ENCODE measurements around the gene E2F3.

The E2F3 gene

GRCh38 chr6:20402342-20403069 lies 827 bp downstream of the E2F3 start:
- DNase-seq (ENCODE audit: low spot score) = peak; percentile 26

- DNase-seq (ENCODE audit: low spot score) = peak; percentile 75
Measured at GRCh38 chr6:20403070-20403765, 1.5 kb downstream of the E2F3 start.

DNA sequence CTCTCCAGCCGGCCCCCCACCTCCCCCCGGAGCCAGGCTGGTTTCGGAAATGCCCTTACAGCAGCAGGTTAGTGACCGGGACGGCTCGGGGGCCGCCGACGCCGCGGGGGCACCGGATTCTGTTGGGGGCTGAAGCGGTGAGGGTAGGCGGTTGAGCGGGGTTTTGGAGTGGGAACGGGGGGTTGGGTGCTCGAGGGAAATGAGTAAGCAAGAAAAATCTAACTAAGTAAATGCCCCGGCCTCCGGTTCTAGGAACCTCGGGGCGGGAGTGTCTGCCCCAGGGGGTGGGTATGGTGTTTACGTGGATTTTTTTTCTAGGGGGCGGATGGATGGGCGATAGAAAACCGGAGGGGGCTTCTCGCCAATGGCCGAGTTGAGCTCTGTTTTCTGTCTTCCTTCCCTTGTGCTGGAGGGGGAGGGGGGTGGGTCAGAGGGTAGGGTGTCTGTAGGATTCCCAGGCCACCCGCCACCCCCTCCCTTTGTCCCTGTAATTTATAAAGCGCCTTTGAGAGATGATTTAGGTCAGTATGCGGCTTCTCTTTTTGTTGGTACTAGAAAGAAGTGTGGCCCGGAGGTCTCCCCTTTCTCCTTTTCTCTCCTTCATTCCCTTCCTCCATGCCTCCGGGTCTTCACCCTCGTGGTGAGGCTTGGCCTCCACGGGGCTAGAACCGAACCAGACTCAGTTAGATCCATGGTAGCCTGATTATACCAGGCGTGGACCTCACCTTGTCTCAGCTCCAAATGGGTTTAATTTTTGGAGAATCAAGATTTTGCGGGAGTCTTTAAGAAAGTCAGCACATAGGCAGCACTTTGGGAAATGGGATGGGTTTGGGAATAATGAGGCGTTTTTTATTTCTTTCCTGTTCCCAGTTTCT lies 2.3 kb downstream of the E2F3 start:
- peak; percentile 12 for DNase-seq (ENCODE audit: low spot score)

- peak; percentile 5 for DNase-seq (ENCODE audit: low spot score)
Measured at GRCh38 chr6:20404641-20405032, 3.0 kb downstream of the E2F3 start.

GRCh38 chr6:20408851-20409250 lies 7.2 kb downstream of the E2F3 start:
- no peak for DNase-seq (ENCODE audit: low spot score)

GRCh38 chr6:20409427-20409971 lies 7.8 kb downstream of the E2F3 start:
- no peak for DNase-seq (ENCODE audit: low spot score)

- no peak for DNase-seq (ENCODE audit: low spot score)
Measured at GRCh38 chr6:20411544-20411943, 9.9 kb downstream of the E2F3 start.

GRCh38 chr6:20411953-20412681 lies 10.4 kb downstream of the E2F3 start:
- DNase-seq (ENCODE audit: low spot score) = no peak

GRCh38 chr6:20412682-20413073 lies 11.0 kb downstream of the E2F3 start:
- DNase-seq (ENCODE audit: low spot score) = no peak

DNA sequence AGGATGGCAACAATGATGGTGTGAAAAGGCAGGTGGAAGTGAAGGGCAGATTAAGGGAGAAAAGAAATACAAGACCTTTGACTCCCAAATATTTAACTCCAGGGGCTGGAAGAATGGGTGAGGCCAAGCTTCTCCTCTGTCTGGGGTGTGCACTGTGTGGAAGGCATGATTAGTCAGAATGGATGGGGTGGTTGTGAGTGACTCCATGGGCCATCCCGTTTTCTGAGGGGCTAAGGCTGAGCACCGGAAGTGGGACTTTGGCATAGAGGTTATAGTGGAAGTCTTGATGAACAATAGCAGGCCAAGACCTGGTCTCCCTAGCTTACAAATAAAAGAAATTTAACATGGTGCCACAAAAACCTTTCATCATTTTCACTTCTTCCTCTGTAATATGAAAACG lies 12.1 kb downstream of the E2F3 start:
- no peak for DNase-seq (ENCODE audit: low spot score)

- no peak for DNase-seq (ENCODE audit: low spot score)
Measured at GRCh38 chr6:20414711-20415110, 13.0 kb downstream of the E2F3 start.

DNA sequence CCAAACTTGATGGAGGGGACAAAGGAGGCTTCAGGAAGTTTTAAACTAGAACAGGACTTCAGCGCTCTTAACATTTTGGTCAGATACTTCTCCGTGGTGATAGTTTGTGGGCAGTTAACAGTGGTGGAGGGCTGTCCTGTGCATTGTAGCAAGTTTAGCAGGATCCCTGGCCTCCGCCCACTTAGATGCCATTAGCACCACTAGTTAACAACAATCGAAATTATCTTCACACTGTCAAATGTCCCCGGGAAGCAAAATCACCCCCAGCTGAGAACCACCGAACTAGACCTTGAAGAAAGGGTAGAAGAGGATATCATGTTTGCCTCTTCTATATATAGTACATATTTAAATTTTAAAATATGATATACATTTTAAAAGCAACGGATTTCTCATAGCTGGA lies 13.6 kb downstream of the E2F3 start:
- no peak for DNase-seq (ENCODE audit: low spot score)

DNA sequence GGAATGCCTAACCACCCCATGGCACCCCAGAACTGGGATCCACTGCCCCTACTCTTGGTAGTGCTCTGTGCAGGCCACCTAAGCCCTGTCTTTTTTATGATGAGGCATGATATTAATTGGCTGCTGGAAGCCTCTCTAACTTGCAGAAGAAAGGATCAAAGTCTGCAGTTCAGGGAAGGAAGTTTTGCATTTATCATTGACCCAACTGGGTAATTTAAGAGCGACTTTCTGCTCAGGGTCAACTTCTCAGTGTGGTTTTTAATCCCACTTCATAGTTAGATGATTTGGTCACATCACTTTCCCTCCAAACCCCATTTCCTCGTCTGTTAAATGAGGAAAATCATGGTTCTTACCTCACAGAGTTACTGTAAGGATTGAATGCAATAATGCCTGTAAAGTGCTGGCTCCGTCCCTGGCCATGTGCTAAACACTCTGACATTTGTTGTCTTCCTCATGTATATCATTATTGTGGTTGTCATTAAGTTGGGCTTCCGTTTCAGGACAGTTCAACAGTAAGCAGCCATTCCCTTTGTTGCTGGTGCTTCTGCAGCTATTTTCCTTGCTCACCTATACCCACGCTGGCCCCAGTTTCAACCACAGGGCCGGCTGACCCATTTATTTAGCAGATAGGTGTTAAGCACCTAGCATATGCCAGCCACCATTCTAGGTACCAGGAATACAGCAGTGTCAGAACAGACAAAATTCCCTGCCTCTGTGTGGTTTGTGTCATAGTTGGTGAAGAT lies 14.2 kb downstream of the E2F3 start:
- no peak for DNase-seq (ENCODE audit: low spot score)

- DNase-seq (ENCODE audit: low spot score) = no peak
Measured at GRCh38 chr6:20416567-20417345, 15.1 kb downstream of the E2F3 start.

DNA sequence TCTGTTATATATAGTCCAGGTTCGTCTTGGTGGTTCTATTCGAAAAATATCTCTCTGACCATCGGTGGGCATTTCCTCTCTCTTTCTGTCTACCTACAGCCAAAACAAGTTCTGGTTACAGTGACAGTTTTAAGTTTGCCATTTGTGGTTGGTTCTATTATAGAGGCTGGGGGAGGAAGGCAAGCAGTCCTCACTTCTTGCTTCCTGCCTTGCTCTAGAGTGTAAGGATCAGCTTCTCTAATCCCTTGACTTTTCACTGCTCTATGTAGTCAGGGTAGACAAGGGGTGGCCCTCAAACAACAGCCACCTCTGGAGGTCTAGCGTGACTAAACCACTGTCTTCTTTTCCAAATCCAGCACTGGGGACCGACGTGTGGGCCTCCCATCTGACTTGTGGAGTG lies 16.1 kb downstream of the E2F3 start:
- DNase-seq (ENCODE audit: low spot score) = no peak

DNA sequence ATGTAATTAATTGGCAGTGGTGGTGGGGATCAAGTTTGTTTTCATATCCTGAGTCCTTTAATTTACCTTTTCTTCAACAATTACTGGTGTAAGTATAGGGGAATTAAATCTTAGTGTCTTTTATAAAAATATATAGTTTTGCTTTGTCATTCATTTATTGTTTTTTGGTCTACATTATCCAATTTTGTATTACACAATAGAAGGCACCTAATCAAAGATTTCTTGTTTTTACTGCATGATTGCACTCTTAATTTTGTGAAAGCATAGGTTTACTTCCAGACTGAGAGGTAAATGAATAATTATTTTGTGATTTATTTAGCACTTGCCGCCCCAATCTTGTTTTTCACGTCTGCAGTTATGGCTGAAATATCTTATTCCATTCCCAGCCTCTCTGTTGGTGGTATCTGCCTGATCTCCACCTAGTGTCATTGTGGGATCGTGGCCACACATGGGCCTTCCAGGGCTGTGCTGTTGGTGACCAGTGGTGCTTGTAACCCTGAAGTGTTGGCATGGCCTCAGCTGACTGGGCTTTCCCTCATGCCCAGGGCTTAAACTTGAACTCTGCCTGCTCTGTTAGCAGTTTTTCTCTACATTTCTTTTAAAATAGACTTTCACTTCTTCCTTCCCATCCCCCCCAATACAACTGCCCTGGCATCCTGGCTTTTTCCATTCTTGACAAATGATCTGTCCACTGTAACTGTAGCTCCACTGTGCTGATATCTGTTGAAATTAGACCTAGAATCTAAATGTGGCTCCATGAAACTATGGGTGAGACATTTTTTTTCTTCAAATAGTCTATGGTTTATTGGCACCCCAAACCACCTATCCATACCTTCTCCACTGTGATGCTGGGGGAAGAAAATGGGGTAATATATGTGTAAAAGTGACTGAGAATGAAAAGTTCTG lies 24.8 kb downstream of the E2F3 start:
- no peak for DNase-seq (ENCODE audit: low spot score)

GRCh38 chr6:20427856-20428255 lies 26.2 kb downstream of the E2F3 start:
- DNase-seq (ENCODE audit: low spot score) = no peak

DNA sequence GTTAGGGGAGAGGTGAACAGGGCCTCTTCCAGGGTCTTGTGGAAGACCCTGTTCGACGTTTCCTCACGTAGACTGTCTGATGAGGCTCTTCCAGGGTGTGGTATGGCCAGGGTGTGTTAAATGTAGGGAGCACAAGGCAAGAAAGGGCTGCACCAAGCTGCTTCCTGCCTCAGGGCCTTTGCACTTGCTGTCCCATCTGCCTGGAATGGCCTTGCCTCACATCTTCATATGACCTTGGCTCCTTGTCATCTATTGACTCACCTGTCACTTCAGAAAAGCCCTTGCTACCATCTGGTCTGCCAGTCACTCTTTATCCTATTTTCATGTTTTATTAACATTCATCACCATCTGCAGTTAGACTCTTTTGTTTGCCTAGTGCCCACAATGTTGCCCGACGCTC lies 31.0 kb downstream of the E2F3 start:
- DNase-seq (ENCODE audit: low spot score) = no peak

GRCh38 chr6:20433321-20433720 lies 31.6 kb downstream of the E2F3 start:
- no peak for DNase-seq (ENCODE audit: low spot score)

All from globus pallidus (tissue), 1 donor.